NCI-H1417 treated with DMSO at 0.1 percent for 48 hours (cell line): ENCODE data around the gene GDF7.

Source experiments
- DNase-seq: peaks from one replicate; lab custom pipeline; 2025; lab: John Stamatoyannopoulos, UW

GDF7 gene

DNA sequence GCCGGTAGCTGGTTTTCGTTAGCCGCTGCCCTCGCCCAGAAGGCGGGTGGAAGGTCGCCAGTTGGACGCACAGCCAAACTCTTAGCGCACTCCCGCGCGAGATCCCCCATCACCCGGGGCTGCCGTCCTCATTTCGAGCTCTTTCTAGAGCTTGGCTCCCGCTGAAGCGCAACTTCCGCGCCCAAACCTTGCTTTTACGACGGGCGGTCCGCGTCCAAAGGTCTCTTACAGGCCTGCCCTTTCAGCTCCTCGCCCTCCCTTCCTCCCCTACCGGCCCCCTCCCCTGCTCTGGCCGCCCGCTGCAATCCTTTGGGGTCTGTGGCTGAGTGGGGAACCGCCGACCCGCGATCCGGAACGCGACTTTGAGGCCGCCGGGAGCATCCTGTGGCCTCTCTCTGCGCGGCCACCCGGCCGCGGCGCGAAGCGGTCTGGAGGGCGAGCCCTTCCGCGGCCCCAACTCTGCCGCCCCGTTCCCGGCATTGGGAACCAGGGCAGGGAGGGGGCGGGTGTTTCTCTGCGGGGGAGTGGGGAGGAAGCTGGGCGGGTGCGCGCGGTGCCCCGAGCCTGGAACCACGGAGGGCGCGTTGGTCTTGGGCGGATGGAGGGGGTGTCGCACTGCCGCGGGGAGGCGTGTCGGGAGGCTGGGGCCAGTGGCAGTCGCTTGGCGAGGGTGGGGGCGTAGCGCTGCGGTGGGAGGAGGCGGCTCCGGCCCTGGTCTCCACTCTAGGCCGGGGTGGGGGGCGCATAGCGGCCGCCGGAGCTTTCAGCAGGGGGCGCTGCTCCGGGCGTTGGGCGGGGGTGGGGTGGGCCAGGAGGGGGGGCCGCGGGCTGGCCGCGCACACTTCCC lies at the start of gene GDF7:
Gene GDF7 (plus strand): TSS at position 841 of the 847 bp plus-strand sequence. CDS start 96 bp downstream, outside the sequence.
- DNase-seq = no peak

- no peak for DNase-seq
These were observed 49.0 kb upstream of the GDF7 start for GRCh38 chr2:20617892-20618467.

GRCh38 chr2:20618468-20618885 lies 48.5 kb upstream of the GDF7 start:
- no peak for DNase-seq

DNA sequence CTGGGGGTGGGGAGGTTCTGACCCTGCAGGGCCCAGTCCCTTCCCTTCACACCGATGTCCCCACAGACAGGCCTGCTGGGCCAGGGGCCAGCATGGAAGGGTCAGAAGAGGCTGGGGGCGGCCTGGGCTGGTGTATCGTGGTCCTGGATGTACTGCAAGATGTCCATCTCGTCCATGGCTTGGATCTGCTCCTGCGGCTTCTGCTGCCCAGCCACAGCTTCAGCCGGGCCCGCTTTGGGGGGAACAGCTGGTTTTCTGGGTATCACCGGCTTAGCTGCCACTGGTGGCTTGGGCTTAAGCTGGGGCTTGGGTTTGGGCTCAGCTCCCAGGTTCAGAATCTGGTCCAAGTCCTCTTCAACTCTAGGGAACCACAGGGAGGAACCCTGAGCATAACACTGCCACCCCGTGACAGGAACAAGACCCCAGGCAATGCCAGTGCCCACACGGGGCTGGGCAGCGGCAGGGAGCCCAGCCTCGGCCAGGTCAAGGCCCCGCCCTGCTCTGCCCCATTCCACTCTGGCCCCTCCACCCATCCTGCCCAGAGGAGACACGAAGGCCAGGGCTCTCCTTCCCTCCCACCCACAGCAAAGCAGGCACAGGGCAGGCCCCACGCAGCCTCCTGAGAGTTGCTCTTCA lies 47.9 kb upstream of the GDF7 start:
- no peak for DNase-seq

- DNase-seq = no peak
These were observed 47.3 kb upstream of the GDF7 start for GRCh38 chr2:20619624-20620024.

GRCh38 chr2:20620271-20620681 lies 46.7 kb upstream of the GDF7 start:
- DNase-seq = no peak

DNA sequence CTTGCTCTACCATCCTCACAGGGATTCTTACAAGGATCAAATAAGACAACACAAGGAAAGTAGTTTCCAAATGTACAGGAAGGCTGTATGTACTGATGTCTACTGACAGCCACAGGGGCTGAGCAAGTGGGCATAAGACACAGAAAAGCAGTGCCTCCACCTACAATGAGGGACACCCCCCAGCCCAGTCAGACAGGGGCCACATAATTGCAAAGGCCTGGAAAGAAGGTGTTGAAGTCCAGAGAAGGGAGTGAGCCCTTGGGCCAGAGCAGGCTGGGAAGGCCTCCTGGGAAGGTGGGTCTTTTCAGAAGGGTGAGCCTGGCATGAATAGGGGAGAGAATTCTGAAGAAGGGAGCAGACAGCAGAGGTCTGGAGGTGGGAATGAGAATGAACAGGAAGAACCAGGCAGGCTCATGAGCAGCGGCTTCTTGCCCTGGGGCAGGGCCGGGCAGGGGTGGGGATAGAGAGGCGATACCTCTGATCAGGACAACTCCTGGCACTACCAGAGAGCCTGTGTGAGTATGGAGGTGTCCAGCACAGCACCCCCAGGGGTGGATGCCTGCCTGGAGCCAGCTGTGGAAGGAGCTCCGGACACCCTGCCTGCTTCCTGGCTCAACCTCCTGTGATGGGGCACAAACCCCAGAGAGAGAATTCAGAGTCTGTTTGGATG lies 46.1 kb upstream of the GDF7 start:
- DNase-seq = no peak

- no peak for DNase-seq
These were observed 45.3 kb upstream of the GDF7 start for GRCh38 chr2:20621366-20622295.

DNA sequence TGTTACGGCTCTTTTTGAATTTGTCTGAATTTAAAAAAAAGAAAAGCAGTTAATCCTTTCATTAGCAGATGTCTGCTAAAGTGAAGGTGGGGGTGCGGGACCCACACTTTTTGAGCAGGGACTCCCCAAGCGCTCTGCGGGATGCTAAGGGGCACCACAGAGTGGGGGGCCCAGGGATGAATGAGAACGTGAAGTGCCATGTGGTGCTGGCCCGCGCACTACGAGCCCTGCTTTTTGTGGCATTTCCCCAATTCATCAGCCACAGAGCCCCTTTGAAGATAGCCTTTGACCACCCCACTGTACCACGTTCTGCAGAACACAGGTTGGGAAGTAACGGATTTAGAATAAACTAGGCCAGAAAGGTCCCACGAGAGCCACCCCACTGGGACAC lies 44.7 kb upstream of the GDF7 start:
- no peak for DNase-seq

DNA sequence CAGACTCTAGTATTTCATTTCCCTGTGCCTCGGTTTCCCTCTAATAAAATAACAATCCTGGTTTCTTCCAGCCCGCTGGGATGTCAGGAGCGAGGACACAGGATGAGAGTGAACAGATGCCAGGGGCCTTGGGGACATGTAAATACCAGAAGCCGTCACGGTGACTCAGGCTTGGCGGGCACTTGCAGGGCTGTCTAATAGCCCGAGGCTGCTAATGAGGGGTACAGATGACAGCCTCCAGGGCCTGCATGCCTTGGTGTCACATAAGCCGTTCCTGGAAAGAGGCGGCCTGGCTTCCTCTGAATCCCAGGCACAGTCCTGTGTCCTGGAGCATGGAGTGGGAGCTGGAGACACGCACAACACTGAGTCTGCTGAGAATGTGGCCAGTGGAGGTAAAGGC lies 44.2 kb upstream of the GDF7 start:
- no peak for DNase-seq

DNA sequence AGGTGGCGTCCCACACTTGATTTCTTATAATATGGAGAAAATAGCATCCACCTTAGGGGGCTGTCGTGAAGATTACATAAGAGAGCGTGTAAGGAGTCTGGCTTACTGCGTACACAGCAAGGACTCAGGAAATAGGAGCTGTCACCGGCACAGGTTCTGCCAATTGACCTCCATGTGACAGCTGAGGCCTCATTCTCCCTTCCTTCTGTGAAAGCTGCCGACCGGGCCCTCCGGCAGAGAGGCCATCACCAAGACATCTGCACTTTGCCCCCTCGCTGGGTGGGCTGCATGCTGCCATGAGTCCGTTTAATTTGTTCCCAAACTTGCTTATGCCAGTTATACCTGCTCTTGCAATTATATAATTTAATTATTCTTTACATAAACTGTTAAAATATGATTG lies 43.7 kb upstream of the GDF7 start:
- DNase-seq = no peak

- DNase-seq = no peak
These were observed 43.2 kb upstream of the GDF7 start for GRCh38 chr2:20623741-20624155.

DNA sequence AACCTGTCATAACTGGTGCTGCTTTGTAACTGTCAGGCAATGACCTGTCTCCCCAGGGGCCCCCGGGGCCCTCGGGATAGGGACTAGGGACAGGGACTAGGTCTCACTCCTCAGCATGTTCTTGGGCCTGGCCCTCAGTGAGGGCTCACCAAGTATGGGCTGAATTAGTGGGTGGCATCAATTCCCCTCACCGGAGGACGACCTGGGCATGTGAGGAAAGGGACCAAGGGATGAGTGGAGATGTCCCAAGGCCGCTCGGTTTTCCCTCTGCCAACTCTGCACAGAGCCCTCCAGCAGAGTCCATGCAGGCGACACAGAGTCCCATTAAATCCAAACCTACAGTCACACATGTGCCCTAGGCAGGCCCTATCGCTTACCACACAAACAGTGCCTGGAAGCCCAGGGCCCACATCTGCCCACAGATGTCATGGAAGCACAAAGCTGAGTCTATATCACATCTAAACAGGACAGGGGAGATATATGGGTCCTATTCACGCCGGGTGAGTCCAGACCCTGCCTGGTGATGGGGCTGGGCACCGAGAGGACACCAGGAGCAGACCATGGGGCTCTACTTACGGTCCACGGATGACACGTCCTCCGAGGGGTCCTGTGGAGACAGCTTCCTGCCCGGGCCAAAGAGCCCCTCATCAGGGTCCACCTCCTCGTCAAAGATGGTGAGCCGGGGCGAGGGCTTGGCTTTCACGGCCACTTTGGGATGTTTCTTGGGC lies 42.6 kb upstream of the GDF7 start:
- no peak for DNase-seq

DNA sequence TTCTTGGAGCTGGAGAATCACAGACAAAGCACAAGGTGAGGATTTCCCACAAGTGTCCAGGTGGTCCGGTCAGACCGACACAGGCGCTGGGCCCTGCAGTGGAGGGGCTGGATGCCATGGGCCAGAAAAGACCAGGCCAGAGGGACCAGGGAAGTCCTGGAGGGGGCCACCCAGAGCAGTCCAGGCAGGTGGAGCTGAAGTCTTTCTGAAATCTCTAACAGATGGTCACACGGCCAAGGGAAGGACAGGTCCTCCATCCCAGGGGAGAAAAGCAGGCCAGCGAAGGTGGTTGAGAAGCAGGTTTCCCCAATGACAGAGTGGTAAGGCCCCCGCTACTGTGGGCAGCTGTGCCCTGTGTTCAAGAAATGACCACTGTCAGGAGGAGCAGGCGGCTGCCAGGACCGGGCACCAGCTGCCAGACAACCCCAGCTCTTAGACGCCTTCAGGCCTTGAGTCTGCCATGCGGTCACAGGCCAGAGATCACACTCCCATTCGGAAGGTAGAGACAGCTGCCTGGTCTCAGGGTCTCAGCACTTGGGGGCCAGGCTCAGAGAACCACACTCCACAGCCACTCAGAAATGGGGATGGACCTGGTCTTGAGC lies 42.0 kb upstream of the GDF7 start:
- DNase-seq = no peak

DNA sequence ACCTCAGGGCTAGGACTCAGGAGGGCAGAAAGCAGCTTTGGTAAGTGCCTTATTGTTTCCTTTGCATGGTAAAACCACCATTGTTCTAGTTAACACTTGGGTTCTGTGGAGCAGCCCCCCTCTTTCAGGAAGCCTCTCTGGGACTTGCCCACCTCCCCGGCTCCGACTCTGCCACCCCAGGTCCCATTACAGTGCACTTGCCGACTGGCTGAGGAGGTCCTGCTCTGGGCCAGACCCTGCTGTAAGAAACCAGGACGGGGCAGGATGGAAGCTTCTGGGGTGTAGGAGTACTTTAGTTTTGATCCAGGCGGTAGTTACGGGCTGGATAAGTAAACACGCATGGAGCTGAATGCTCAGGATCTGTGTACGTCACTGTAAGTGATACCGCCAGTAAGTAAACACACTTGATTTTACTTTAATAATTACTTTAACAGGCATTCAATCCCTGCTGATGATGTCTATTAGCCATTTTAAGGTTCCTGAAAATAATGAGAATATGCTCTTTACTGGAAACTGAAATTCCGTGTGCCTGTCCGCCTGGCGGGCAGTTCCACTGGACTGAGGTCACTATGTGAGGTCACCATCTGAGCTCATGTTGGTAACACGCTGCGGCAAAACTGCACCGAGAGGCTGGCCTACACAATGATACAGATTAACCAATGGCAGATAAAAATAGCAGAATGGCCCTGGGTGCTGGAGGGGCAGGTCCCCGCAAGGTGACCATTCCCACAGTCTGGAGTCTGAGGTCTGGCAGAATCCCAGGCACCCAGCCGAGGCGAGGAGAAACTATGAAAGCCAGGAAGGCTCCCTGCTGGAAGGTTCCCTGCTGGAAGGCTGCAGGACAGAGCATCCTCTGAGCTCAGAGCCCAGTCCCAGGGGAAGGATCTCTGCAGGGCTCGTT lies 41.2 kb upstream of the GDF7 start:
- DNase-seq = no peak

DNA sequence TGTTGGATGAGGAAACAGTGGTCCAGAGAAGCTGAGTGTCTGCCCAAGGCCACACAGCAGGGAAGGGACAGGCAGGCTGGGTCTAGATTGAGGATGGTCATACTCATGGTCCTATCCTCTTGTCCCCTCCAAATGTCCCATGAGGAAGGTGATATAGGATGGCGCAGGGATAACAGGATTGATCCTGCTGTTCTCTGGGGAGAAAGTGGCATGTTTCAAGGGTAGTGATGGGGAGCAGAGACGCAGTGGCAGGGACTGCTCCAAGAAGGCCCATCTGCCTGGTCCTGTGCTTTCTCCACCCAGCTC lies 40.6 kb upstream of the GDF7 start:
- DNase-seq = no peak

GRCh38 chr2:20626698-20627513 lies 40.0 kb upstream of the GDF7 start:
- no peak for DNase-seq

GRCh38 chr2:20627712-20628380 lies 39.1 kb upstream of the GDF7 start:
- DNase-seq = no peak
